Mucosa of rectum (tissue), 2 donors: ENCODE results near the gene NMD3.

Source experiments
- H3K27ac ChIP-seq, 2 donors: one replicate each; pipeline ENCODE4 v1.7.0; 2013; ENCODE audit warnings: inconsistent platforms in 2 of 2, low read depth in 2 of 2, low read length in 2 of 2
- H3K27me3 ChIP-seq, 2 donors: one replicate each; pipeline ENCODE4 v1.7.0; 2013; ENCODE audit warnings: low read length in 2 of 2; ENCODE audit not compliant: control insufficient read depth in 2 of 2, insufficient read depth in 2 of 2
- H3K36me3 ChIP-seq, 2 donors: one replicate each; pipeline ENCODE4 v1.7.0; 2013; ENCODE audit warnings: low read length in 2 of 2; ENCODE audit not compliant: control insufficient read depth in 2 of 2, insufficient read depth in 2 of 2
- H3K4me1 ChIP-seq, 2 donors: one replicate each; pipeline ENCODE4 v1.7.0; 2013; ENCODE audit warnings: low read length in 2 of 2, mild to moderate bottlenecking in 1 of 2; ENCODE audit not compliant: control insufficient read depth in 2 of 2, insufficient read depth in 2 of 2
- H3K4me3 ChIP-seq, 2 donors: one replicate each; pipeline ENCODE4 v1.7.0; 2013; ENCODE audit warnings: low read length in 2 of 2
- H3K9ac ChIP-seq, 2 donors: one replicate each; pipeline ENCODE4 v1.7.0; 2013; ENCODE audit warnings: low read length in 2 of 2, low read depth in 1 of 2, mild to moderate bottlenecking in 1 of 2
- H3K9me3 ChIP-seq, 2 donors: one replicate each; pipeline ENCODE4 v1.7.0; 2013; ENCODE audit warnings: low read length in 2 of 2; ENCODE audit not compliant: control insufficient read depth in 2 of 2
- donor health status: healthy.
- donor health status: Normal muscosa, but diverticular disease.

The NMD3 gene

GRCh38 chr3:161254861-161255260 is 33.8 kb downstream of the NMD3 start:
- Histone ChIP-seq H3K27ac (no peak overlapping the region), H3K4me3 (no peak overlapping the region), H3K4me1 (no peaks in the 10 kb centered on the region), H3K9me3 (no peaks in the 10 kb centered on the region), H3K36me3 (peaks cover 32 to 35% of the 10 kb centered on the region in 2 donors), H3K9ac (no peak overlapping the region), H3K27me3 (no peaks in the 10 kb centered on the region)

- H3K4me1 ChIP-seq = no peaks in the 10 kb centered on the region
- no peak overlapping the region for H3K4me3 ChIP-seq
- H3K36me3 ChIP-seq = peaks cover 3 to 8% of the 10 kb centered on the region in 2 donors
- H3K27me3 ChIP-seq = no peaks in the 10 kb centered on the region
- no peaks in the 10 kb centered on the region for H3K9me3 ChIP-seq
- no peak overlapping the region for H3K9ac ChIP-seq
- H3K27ac ChIP-seq = no peak overlapping the region
Observed at GRCh38 chr3:161263057-161263456, 41.9 kb downstream of the NMD3 start.

GRCh38 chr3:161264852-161265251 is 43.7 kb downstream of the NMD3 start:
- no peaks in the 10 kb centered on the region for H3K4me1 ChIP-seq
- no peak overlapping the region for H3K9ac ChIP-seq
- no peak overlapping the region for H3K27ac ChIP-seq
- no peak overlapping the region for H3K4me3 ChIP-seq
- no peaks in the 10 kb centered on the region for H3K9me3 ChIP-seq
- no peaks in the 10 kb centered on the region for H3K27me3 ChIP-seq
- H3K36me3 ChIP-seq = peaks cover 0 to 4% of the 10 kb centered on the region in 2 donors

- H3K27me3 ChIP-seq = no peaks in the 10 kb centered on the region
- no peak overlapping the region for H3K9ac ChIP-seq
- H3K4me3 ChIP-seq = no peak overlapping the region
- no peaks in the 10 kb centered on the region for H3K9me3 ChIP-seq
- no peak overlapping the region for H3K27ac ChIP-seq
- no peaks in the 10 kb centered on the region for H3K4me1 ChIP-seq
- peaks cover 0 to 4% of the 10 kb centered on the region in 2 donors for H3K36me3 ChIP-seq
Observed at GRCh38 chr3:161265916-161266571, 44.9 kb downstream of the NMD3 start.

GRCh38 chr3:161266731-161267150 is 45.6 kb downstream of the NMD3 start:
- Histone ChIP-seq H3K9ac (no peak overlapping the region), H3K9me3 (no peaks in the 10 kb centered on the region), H3K4me3 (no peak overlapping the region), H3K27me3 (no peaks in the 10 kb centered on the region), H3K36me3 (peaks cover 0 to 4% of the 10 kb centered on the region in 2 donors), H3K4me1 (no peaks in the 10 kb centered on the region), H3K27ac (no peak overlapping the region)

GRCh38 chr3:161267646-161268045 is 46.5 kb downstream of the NMD3 start:
- H3K36me3 ChIP-seq = peaks cover 0 to 4% of the 10 kb centered on the region in 2 donors
- H3K4me1 ChIP-seq = no peaks in the 10 kb centered on the region
- no peaks in the 10 kb centered on the region for H3K9me3 ChIP-seq
- H3K4me3 ChIP-seq = no peak overlapping the region
- no peak overlapping the region for H3K9ac ChIP-seq
- H3K27ac ChIP-seq = no peak overlapping the region
- no peaks in the 10 kb centered on the region for H3K27me3 ChIP-seq

- no peaks in the 10 kb centered on the region for H3K4me1 ChIP-seq
- no peak overlapping the region for H3K27ac ChIP-seq
- no peak overlapping the region for H3K4me3 ChIP-seq
- peaks cover 0 to 4% of the 10 kb centered on the region in 2 donors for H3K36me3 ChIP-seq
- H3K27me3 ChIP-seq = no peaks in the 10 kb centered on the region
- no peak overlapping the region for H3K9ac ChIP-seq
- H3K9me3 ChIP-seq = no peaks in the 10 kb centered on the region
Observed at GRCh38 chr3:161268601-161269000, 47.5 kb downstream of the NMD3 start.

GRCh38 chr3:161270991-161271390 is 49.9 kb downstream of the NMD3 start:
- no peak overlapping the region for H3K4me3 ChIP-seq
- H3K27me3 ChIP-seq = no peaks in the 10 kb centered on the region
- H3K9me3 ChIP-seq = no peaks in the 10 kb centered on the region
- no peaks in the 10 kb centered on the region for H3K36me3 ChIP-seq
- H3K4me1 ChIP-seq = no peaks in the 10 kb centered on the region
- H3K9ac ChIP-seq = no peak overlapping the region
- no peak overlapping the region for H3K27ac ChIP-seq

- Histone ChIP-seq H3K27me3 (no peaks in the 10 kb centered on the region), H3K9me3 (no peaks in the 10 kb centered on the region), H3K4me1 (no peaks in the 10 kb centered on the region), H3K9ac (no peak overlapping the region), H3K27ac (no peak overlapping the region), H3K36me3 (no peaks in the 10 kb centered on the region), H3K4me3 (no peak overlapping the region)
Observed at GRCh38 chr3:161271646-161272045, 50.5 kb downstream of the NMD3 start.

GRCh38 chr3:161272524-161272923 is 51.4 kb downstream of the NMD3 start:
- Histone ChIP-seq H3K9ac (no peak overlapping the region), H3K27ac (no peak overlapping the region), H3K4me1 (no peaks in the 10 kb centered on the region), H3K36me3 (no peaks in the 10 kb centered on the region), H3K4me3 (no peak overlapping the region), H3K9me3 (no peaks in the 10 kb centered on the region), H3K27me3 (no peaks in the 10 kb centered on the region)
